ENCODE measurements around the gene SAMD1. TPM values are rescaled to one million over a fixed set of nuclear protein-coding genes. Genes with fewer than 3 reads are reported as not detected.
"Not testable (repeated sequence)": the region's sequence is repeated elsewhere in the genome, so short reads cannot be mapped to it uniquely, and the experiment has no call there.

Gene SAMD1
- total and polyA plus RNA-seq, 7 donors = 27.3 to 99.9 (median 40.3) TPM

DNA sequence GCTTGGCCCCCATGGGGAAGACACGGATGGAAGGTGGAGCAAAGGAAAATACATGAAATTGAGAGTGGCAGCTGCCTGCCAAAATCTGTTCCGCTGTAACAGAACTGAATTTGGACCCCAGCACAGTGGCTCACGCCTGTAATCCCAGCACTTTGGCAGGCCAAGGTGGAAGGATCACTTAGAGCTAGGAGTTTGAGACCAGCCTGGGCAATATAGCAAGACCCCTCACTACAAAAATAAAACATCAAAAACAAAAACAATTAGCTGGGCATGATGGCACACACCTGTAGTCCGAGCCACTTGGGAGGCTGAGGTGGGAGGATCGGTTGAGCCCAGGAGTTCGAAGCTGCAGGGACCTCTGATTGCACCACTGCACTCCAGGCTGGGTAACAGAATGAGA, 38.1 kb downstream of the SAMD1 start:
- no peak for DNase-seq
- intact Hi-C loops (cut with DNase I) = no loop called here
- 80 to 92% (median 82%) methylated on average over 6 of the region's 6 CpGs for WGBS, 3 donors
- Histone ChIP-seq H3K9me3 (no peaks in the 10 kb centered on the region), H3K4me1 (no peaks in the 10 kb centered on the region), H3K4me3 (no peak overlapping the region), H3K36me3 (ENCODE audit: insufficient read depth in 1 of 2, low read depth in 1 of 2) (no peaks in the 10 kb centered on the region), H3K27me3 (ENCODE audit: insufficient read depth in 3 of 3, low read length in 2 of 3) (peaks cover 0 to 7% (median 5%) of the 10 kb centered on the region in 3 donors), H3K27ac (no peak overlapping the region)
- TF ChIP-seq, protein P1, sequence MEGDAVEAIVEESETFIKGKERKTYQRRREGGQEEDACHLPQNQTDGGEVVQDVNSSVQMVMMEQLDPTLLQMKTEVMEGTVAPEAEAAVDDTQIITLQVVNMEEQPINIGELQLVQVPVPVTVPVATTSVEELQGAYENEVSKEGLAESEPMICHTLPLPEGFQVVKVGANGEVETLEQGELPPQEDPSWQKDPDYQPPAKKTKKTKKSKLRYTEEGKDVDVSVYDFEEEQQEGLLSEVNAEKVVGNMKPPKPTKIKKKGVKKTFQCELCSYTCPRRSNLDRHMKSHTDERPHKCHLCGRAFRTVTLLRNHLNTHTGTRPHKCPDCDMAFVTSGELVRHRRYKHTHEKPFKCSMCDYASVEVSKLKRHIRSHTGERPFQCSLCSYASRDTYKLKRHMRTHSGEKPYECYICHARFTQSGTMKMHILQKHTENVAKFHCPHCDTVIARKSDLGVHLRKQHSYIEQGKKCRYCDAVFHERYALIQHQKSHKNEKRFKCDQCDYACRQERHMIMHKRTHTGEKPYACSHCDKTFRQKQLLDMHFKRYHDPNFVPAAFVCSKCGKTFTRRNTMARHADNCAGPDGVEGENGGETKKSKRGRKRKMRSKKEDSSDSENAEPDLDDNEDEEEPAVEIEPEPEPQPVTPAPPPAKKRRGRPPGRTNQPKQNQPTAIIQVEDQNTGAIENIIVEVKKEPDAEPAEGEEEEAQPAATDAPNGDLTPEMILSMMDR (IDR thresholded peaks at IDR 0.05) = no peak
- ATAC-seq = no peak

DNA sequence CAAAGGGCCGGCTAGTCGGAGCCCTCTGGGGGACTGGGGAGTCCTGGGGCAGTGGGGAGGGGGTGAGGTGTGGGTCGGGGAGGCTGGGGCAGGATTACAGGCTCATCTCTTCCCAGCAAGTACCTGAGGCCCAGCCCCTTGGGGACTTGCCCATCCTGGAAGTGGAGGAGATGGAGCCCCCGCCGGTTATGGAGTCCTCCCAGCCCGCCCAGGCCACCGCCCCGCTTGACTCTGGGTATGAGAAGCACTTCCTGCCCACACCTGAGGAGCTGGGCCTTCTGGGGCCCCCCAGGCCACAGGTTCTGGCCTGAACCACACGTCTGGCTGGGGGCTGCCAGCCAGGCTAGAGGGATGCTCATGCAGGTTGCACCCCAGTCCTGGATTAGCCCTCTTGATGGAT, 38.6 kb downstream of the SAMD1 start:
- H3K36me3 ChIP-seq (ENCODE audit: insufficient read depth in 1 of 2, low read depth in 1 of 2) = no peaks in the 10 kb centered on the region
- no peaks in the 10 kb centered on the region for H3K9me3 ChIP-seq
- TF ChIP-seq, protein P1 (IDR thresholded peaks at IDR 0.05) = no peak
- no peak overlapping the region for H3K4me3 ChIP-seq
- H3K27ac ChIP-seq = no peak overlapping the region
- no peak for DNase-seq
- H3K4me1 ChIP-seq = no peaks in the 10 kb centered on the region
- intact Hi-C loops (cut with DNase I) = no loop called here
- WGBS, 3 donors = 78 to 86% (median 84%) methylated on average over 9 of the region's 9 CpGs
- no peak for ATAC-seq
- peaks cover 0 to 4% (median 3%) of the 10 kb centered on the region in 3 donors for H3K27me3 ChIP-seq (ENCODE audit: insufficient read depth in 3 of 3, low read length in 2 of 3)

DNA sequence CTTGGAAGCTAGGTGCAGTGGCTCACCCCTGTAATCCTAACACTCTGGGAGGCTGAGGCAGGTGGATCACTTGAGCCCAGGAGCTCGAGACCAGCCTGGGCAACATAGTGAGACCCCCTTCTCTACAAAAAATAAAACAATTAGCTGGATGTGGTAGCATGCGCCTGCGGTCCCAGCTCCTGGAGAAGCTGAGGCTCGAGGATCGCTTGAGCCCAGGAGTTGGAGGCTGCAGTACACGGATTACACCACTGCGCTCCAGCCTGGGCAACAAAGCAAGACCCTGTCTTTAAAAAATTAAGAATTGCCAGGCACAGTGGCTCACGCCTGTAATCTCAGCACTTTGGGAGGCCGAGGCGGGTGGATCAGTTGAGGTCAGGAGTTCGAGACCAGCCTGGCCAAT, 39.6 kb downstream of the SAMD1 start:
- H3K9me3 ChIP-seq; ATAC-seq; H3K4me3 ChIP-seq; H3K36me3 ChIP-seq (ENCODE audit: insufficient read depth in 1 of 2, low read depth in 1 of 2); intact Hi-C loops (cut with DNase I); H3K27ac ChIP-seq; H3K27me3 ChIP-seq (ENCODE audit: insufficient read depth in 3 of 3, low read length in 2 of 3); H3K4me1 ChIP-seq; DNase-seq: not testable (repeated sequence)
- WGBS, 3 donors = 89 to 95% (median 93%) methylated on average over 11 of the region's 11 CpGs

DNA sequence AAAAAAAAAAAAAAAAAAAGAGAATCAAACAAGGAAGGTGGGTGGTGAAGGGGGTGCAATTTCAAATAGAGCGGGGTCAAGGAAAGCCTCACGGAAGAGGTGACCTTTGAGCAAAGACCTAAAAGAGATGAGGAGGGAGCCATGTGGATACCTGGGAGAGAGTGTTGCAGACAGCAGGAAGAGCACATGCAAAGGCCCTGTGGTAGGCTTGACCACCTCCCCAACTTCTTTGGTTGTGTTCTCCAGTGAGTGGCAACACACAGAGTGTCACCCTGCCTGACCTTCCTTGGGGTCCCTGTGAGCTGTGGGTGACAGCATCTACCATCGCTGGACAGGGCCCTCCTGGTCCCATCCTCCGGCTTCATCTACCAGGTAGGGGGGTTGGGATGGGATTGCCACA, 40.0 kb downstream of the SAMD1 start:
- H3K27ac ChIP-seq = no peak overlapping the region
- H3K4me1 ChIP-seq = no peaks in the 10 kb centered on the region
- intact Hi-C loops (cut with DNase I) = no loop called here
- H3K4me3 ChIP-seq = no peak overlapping the region
- 91 to 96% (median 94%) methylated on average over 4 of the region's 4 CpGs for WGBS, 3 donors
- no peaks in the 10 kb centered on the region for H3K9me3 ChIP-seq
- DNase-seq = no peak
- H3K27me3 ChIP-seq (ENCODE audit: insufficient read depth in 3 of 3, low read length in 2 of 3) = no peaks in the 10 kb centered on the region
- ATAC-seq = no peak
- TF ChIP-seq, protein P1 (IDR thresholded peaks at IDR 0.05) = no peak
- H3K36me3 ChIP-seq (ENCODE audit: insufficient read depth in 1 of 2, low read depth in 1 of 2) = no peaks in the 10 kb centered on the region

DNA sequence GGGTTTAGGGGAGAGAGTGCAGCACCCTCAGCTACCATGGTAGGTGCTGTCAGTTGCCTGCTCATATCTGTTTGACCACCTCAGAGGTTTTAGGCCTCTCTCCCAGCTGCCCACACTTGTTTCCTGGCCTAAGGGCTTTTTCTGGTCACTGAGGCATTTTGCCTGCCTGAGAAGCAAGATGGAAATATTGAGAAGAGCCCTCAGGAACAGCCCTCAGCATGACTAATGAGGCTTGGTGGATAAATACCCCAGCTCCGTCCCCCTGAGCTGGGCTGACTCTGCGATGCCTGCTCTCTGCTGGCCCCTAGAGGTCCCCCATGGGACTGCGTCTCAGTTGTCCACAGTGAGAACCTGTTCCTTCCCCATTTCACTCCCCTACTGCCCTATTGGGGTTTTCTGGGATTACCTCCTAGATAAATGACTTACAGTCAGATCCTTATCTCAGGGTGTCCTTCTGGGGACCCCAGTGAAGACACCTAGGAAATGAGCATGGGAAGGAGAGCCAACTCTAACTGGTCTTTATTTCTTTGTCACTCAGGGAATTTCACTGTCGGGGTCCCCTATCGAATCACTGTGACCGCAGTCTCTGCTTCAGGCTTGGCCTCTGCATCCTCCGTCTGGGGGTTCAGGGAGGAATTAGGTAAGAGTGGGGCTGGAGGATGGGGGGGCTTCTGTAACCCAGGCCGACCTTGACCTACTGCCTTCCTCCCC, 42.0 kb downstream of the SAMD1 start:
- Histone ChIP-seq H3K27ac (no peak overlapping the region), H3K36me3 (ENCODE audit: insufficient read depth in 1 of 2, low read depth in 1 of 2) (no peaks in the 10 kb centered on the region), H3K4me3 (no peak overlapping the region), H3K4me1 (no peaks in the 10 kb centered on the region), H3K27me3 (ENCODE audit: insufficient read depth in 3 of 3, low read length in 2 of 3) (no peaks in the 10 kb centered on the region), H3K9me3 (no peaks in the 10 kb centered on the region)
- 78 to 81% (median 79%) methylated on average over 7 to 8 of the region's 8 CpGs for WGBS, 3 donors
- intact Hi-C loops (cut with DNase I) = no loop called here
- ATAC-seq (peak in 3 of 4 donors; percentile 77 to 80 (median 77)), DNase-seq (peak; percentile 41 to 72)
- TF ChIP-seq, protein P1 (IDR thresholded peaks at IDR 0.05) = peak; percentile 77

DNA sequence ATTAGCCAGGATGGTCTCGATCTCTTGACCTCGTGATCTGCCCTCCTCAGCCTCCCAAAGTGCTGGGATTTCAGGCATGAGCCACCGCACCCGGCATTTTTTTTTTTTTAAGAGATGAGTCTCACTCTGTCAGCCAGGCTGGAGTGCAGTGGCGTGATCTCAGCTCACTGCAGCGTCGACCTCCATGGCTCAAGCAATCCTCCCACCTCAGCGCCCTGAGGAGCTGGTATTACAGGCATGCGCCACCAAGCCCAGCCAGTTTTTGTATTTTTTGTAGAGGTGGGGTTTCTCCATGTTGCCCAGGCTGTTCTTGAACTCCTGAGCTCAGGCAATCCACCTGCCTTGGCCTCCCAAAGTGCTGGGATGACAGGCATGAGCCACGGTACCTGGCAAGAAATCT, 42.7 kb downstream of the SAMD1 start:
- H3K36me3 ChIP-seq (ENCODE audit: insufficient read depth in 1 of 2, low read depth in 1 of 2); H3K27ac ChIP-seq; H3K9me3 ChIP-seq; H3K4me3 ChIP-seq; H3K27me3 ChIP-seq (ENCODE audit: insufficient read depth in 3 of 3, low read length in 2 of 3); DNase-seq; ATAC-seq; intact Hi-C loops (cut with DNase I); H3K4me1 ChIP-seq: not testable (repeated sequence)
- 97 to 100% (median 98%) methylated on average over 10 of the region's 10 CpGs for WGBS, 3 donors
